Middle frontal gyrus (tissue), 1 donor: ENCODE measurements around the gene MAGI1.

ENCODE experiments used
- DNase-seq: peaks from one replicate; pipeline ENCODE4 v3.0.0-alpha.2; 2015; ENCODE audit warnings: low spot score; ENCODE audit errors: extremely low spot score

The MAGI1 gene

GRCh38 chr3:65597226-65597951 is 441.3 kb downstream of the MAGI1 start:
- DNase-seq, result no peak

- DNase-seq, result no peak
Measured at GRCh38 chr3:65596571-65597225, 442.0 kb downstream of the MAGI1 start.

- DNase-seq, result no peak
Measured at GRCh38 chr3:65596029-65596300, 442.8 kb downstream of the MAGI1 start.

GRCh38 chr3:65595222-65596028 is 443.3 kb downstream of the MAGI1 start:
- no peak for DNase-seq

GRCh38 chr3:65593780-65594752 is 444.7 kb downstream of the MAGI1 start:
- DNase-seq, result no peak

GRCh38 chr3:65591313-65591712 is 447.4 kb downstream of the MAGI1 start:
- DNase-seq, result no peak

GRCh38 chr3:65588884-65589283 is 449.8 kb downstream of the MAGI1 start:
- no peak for DNase-seq

GRCh38 chr3:65587650-65588439 is 450.9 kb downstream of the MAGI1 start:
- DNase-seq, result no peak

- no peak for DNase-seq
Measured at GRCh38 chr3:65584913-65585312, 453.8 kb downstream of the MAGI1 start.

GRCh38 chr3:65584002-65584401 is 454.7 kb downstream of the MAGI1 start:
- DNase-seq, result no peak

GRCh38 chr3:65583188-65583587 is 455.5 kb downstream of the MAGI1 start:
- no peak for DNase-seq

GRCh38 chr3:65582012-65582717 is 456.6 kb downstream of the MAGI1 start:
- DNase-seq, result no peak

GRCh38 chr3:65581313-65581712 is 457.4 kb downstream of the MAGI1 start:
- no peak for DNase-seq

- no peak for DNase-seq
Measured at GRCh38 chr3:65578861-65579260, 459.9 kb downstream of the MAGI1 start.

- peak; percentile 18 for DNase-seq
Measured at GRCh38 chr3:65577843-65578430, 460.8 kb downstream of the MAGI1 start.

GRCh38 chr3:65576966-65577365 is 461.8 kb downstream of the MAGI1 start:
- no peak for DNase-seq

GRCh38 chr3:65576228-65576627 is 462.5 kb downstream of the MAGI1 start:
- no peak for DNase-seq

GRCh38 chr3:65575376-65575840 is 463.3 kb downstream of the MAGI1 start:
- DNase-seq, result no peak

- no peak for DNase-seq
Measured at GRCh38 chr3:65573548-65574116, 465.1 kb downstream of the MAGI1 start.
